ENCODE data around the gene CD48.

Gene CD48

DNA sequence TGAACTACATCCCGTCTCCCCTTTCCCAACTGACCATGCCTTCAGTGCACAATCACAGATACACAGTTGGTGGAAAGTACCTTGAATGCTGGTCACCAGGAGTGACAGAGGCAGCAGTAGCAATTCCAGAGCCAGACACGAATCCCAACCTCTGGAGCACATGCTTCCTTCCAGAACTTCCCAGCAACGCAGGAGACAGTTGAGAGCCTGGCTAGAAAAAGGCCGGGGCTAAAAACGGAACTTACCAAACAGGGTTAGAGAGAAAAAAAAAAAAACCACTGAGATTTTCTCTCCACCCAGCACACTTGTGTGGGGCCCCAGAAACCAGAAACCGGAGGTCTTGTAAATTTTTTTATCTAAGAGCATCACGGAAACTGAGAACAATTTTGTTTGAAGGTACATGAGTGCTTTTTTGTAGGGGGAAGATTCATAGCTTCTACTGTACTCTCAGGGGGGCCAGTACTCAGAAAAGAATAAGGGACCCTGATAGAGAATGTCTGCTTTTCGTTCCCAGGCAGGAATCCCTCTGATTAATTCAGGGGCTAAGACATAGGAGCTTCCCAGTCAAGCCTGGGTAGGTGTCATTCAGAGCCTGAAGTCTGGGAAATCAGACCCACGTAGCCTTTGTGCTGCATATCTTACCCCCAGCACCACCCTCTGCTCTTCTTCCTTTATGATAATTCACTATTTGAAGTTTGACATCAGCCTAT, at the start of gene CD48:
Gene CD48 (minus strand): TSS at position 221 of the 710 bp plus-strand sequence. CDS start 59 bp downstream, at position 162.
- DNase-seq (ENCODE audit: low read depth), result peak; percentile 41

DNA sequence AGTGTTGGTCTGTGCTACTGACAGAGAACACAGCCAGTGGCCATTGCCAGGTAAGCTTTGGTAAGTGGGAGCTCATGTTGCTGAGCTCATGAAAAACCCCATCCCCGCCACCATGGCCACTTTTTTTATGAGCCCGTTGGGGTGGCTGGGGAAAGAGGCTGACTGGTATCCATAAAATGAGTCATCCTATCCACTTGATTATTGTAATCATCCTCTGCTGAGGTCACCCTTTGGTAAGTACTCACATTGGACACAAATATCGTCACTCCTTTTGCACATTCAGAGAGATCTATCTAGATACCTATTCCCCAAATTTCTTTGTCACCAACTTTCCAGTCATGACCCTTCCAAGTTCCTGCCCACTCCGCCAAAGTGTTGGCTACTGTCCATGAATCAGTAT, 49.4 kb upstream of the CD48 start:
- no peak for DNase-seq (ENCODE audit: low read depth)

- no peak for DNase-seq (ENCODE audit: low read depth)
These were observed 48.1 kb upstream of the CD48 start for GRCh38 chr1:160759740-160760139.

- DNase-seq (ENCODE audit: low read depth), result no peak
These were observed 46.9 kb upstream of the CD48 start for GRCh38 chr1:160758521-160758920.

DNA sequence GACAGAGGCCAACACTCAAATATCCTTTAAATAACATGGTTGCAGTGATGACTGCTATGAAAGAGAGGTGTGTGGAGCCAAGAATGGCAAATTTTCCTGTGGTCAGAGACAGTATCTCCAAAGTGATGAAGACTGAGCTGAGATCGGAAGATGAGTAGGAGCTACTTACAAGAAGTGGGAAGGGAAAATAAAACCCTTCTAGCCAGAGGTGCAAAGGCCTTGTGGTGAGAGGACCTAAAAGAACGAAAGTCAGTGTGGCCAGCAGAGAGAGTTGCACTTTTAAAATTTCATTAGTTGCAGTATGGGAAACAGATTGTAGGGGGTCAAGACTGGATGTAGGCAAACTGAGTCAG, 45.2 kb upstream of the CD48 start:
- no peak for DNase-seq (ENCODE audit: low read depth)

- no peak for DNase-seq (ENCODE audit: low read depth)
These were observed 44.6 kb upstream of the CD48 start for GRCh38 chr1:160755911-160756848.

GRCh38 chr1:160755461-160755860, 43.8 kb upstream of the CD48 start:
- no peak for DNase-seq (ENCODE audit: low read depth)

DNA sequence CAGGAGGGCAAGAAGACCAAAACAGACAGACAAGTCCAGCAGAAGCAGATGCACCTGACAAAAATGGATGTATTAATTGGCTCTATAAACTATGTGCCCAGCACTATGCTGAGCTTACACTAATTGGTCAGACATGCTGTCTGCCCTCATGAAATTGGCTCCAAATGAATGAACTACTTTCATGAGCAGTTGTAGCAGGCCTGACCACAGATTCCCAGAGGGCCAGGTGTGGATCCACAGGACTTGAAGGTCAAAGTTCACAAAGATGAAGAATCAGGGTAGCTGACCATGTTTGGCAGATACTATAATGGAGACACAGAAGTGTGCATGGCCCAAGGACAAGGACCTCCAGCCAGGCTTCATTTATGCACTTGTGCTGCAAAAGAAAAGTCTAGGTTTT, 42.0 kb upstream of the CD48 start:
- no peak for DNase-seq (ENCODE audit: low read depth)

DNA sequence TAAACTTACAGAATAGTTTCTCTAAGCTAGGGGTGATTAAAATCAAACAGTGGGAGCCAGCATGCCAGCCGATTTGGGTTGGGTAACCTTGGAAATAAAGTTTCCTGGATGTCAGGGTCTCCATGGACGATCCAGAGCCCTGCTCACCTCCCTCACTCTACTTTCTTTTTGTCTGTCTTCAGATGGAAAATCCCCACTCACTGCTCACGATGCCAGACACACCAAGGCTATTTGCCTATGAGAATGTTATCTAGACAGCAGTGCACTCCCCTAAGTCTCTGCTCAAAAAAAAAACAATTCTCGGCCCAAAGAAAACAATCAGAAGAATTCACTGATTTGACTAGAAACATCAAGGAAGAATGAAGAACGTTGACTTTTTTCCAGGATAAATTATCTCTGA, 41.3 kb upstream of the CD48 start:
- DNase-seq (ENCODE audit: low read depth), result no peak

GRCh38 chr1:160752406-160752805, 40.8 kb upstream of the CD48 start:
- no peak for DNase-seq (ENCODE audit: low read depth)

GRCh38 chr1:160750608-160751007, 39.0 kb upstream of the CD48 start:
- no peak for DNase-seq (ENCODE audit: low read depth)

DNA sequence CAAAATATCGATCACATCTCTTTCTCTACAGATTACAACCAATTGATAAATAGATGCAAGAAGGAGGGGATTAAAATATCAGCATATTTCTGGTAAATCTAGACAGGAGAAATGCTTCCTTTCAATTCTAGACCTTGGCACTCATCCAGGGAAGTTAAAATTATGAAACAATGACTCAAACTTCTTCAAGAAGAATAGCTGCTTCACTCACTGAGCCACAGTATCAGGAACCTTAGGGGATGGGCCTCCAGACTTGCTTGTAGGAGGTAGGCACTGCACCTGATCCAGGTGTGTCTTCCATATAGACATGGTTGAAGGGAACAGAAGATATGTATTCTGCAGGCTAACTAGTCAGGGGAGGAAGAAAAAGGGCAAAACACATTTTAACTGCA, 37.3 kb upstream of the CD48 start:
- DNase-seq (ENCODE audit: low read depth), result no peak

- DNase-seq (ENCODE audit: low read depth), result no peak
These were observed 36.7 kb upstream of the CD48 start for GRCh38 chr1:160748181-160748877.

GRCh38 chr1:160747717-160748116, 36.1 kb upstream of the CD48 start:
- DNase-seq (ENCODE audit: low read depth), result no peak

DNA sequence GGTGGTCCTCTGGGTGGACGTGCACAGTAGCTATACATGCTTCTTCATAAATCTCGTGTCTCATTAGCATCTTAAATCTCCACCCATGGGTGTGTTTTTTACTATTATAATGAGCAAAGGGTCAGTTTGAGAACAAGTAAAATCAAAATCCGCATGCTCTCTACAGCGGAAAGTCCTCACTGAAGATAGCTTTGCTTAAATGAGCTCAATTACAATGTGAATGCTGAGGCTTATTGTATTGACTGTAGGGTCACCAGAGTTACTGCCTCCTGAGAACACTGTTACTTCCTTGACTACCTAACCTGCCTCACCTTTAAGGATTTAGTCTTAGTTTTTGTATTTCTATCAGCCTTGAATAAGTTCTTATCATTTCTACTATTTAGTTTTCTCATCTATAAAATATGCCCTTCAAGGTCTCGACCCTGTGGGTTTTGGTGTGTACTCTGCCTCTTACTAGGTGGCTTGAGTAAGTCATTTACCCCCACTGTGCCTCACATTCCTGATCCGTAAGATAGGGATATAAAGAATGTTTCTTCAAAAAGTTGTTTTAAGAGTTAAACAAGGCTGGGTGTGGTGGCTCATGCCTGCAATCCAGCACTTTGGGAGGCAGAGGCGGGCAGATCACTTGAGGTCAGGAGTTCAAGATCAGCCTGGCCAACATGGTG, 35.3 kb upstream of the CD48 start:
- DNase-seq (ENCODE audit: low read depth), result no peak

DNA sequence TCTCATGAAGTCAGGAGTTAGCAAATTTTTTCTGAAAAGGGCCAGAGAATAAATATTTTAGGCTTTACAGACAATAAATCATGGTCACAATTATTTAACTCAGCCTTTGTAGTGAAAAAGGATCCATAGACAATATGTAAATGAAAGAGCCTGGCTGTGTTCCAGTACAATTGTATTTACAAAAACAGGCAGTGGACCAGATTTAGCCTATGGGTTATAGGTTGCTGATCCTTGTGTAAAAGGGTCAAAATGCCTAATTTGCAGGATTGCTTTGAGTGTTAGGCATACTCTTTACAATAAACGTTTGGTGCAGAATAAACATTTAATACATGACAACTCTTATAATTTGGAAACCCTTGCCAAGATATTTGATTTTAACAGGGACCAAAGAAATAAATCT, 33.9 kb upstream of the CD48 start:
- DNase-seq (ENCODE audit: low read depth), result no peak

- DNase-seq (ENCODE audit: low read depth), result no peak
These were observed 33.4 kb upstream of the CD48 start for GRCh38 chr1:160744852-160745520.

GRCh38 chr1:160744199-160744851, 32.7 kb upstream of the CD48 start:
- DNase-seq (ENCODE audit: low read depth), result no peak

GRCh38 chr1:160743266-160743665, 31.6 kb upstream of the CD48 start:
- no peak for DNase-seq (ENCODE audit: low read depth)

DNA sequence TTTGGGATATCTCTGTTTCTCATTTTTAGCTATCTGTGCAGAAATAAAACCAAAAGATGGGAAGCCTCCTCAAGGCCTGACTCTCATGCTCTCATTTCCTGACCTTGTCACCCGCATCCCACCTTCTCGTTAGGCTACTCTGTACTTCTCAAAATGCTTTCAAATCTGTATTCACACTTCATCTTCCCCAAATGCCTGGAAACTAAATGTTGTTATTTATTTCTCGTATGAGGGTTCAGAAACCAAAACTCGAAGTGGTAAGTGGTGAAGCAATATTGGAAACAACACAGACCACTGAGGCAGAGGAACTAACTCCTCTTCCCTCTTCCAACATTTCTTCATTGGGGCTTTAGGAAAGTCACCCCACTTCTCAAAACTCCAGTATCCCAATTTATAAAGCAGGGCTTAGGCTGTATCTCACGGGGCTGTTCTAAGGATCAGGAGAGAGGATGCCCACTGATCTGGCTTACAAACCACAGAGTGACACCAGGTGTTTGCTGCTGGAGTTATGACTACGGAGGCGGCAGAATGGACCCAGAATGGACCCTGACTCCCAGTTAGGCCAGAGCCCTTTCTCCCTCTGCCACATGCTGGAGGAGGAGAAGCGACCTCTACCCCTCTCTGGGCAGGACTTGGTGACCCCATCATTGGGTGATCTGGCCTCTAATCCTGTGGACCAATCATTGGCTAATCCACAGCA, 31.0 kb upstream of the CD48 start:
- DNase-seq (ENCODE audit: low read depth), result no peak

All from activated gamma-delta T cell treated with anti-CD3 and anti-CD28 coated beads, Interleukin-2, amount 50 U/mL, for 16 hours (primary cell).